GM19397 (cell line): Measurements from ENCODE around the gene XIRP1.
A peak's percentile ranks its signal among the peaks of the same experiment; 100 is the strongest.

Experiments
- ATAC-seq: cut with Tn5 transposase; IDR thresholded peaks from one replicate; pipeline ENCODE4 v1.9.1; 2021; ENCODE audit warnings: mild to moderate bottlenecking, moderate library complexity; ENCODE audit not compliant: unreplicated experiment

Gene XIRP1

GRCh38 chr3:39147711-39148434 lies 44.5 kb downstream of the XIRP1 start:
- peak; percentile 27 for ATAC-seq

GRCh38 chr3:39146611-39147591 lies 45.5 kb downstream of the XIRP1 start:
- ATAC-seq, result peak; percentile 21

DNA sequence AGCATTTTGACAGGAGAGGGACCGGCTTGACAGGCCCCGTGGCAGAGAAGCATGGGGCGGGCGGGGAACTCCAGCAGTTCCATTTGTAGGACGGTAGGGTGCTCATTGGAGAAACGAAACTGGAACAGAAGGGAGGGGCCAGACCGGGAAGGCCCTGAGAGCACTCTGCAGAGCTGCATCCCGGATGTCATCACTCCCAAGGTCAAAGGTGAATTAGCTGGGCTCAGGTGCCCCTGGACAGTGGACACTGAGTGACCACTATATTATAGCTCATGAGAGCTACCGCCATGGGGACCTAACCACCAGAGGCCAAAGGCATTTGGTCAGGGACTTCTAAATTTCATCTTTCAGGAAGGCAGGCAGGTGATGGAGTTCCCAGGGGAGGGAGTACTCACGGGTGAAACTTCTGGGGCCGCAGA lies 46.3 kb downstream of the XIRP1 start:
- no peak for ATAC-seq

DNA sequence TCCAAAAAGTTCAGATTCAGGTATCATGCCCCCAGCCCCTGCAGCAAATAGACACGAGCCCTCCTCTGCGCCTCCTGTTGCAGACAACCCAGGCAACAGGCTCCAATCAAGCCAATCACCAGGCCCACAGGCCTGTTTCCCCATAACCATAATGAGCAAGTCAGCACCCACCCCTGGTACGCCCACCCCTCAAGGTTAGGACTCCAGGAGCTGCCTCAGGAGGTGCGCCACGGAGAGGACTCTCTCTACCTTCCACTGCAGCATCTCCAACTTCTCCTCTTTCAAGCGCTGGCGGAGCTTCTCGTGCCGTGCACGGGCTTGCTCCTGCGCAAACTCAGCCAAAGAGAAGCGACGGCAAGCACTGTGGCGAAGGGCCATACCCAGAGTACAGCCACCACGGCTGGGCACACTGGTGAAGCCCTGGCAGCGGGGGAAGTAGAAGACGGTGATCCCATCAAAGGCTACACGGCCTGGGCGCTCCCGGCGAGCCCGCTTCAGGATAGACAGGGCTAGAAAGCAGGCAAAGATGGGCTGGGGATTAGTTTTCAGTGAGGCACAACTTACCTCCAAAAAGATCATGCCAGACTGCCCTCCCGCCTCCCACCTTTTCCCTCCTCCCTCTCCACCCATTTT lies 47.5 kb downstream of the XIRP1 start:
- ATAC-seq, result no peak

GRCh38 chr3:39144095-39144747 lies 48.2 kb downstream of the XIRP1 start:
- ATAC-seq, result no peak

DNA sequence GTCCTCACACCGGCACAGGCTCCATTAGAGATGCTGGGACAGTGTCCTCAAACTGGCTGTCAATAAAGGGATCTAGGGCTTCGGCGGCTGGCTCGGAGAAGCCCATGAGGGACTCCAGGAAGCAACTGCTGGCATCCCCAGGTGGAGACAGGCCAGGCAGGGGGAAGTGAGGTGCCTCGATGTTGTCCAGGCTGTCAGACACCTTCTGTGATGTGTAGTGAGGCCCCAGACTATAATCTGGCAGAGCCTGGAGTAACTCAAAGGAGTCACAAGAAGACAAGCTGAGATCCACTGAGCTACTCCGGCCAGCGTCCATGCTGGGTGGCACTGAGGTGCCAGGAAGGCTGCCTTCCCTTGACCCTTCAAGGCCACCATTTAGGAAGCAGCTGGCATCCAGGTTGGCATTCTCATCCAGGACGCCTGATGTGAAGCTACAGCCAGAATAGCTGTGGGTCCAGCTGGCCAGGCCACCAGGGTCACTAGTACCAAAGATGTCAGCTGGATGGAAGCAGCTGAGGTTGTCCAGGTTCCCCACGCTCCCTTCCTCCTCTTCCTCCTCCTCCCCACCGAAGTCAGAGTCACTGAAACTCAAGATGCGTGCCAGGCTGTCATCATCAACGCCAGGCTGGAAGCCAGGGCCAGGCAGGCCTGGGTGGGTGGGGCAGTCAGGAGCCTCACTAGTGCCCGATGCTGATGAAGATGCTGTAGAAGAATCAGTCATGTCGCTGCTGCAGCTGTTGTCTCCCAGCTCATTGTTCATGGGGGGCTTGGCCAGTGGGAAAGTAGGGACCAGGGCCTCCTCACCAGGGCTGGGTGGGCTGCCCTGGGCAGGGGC lies 49.1 kb downstream of the XIRP1 start:
- no peak for ATAC-seq

DNA sequence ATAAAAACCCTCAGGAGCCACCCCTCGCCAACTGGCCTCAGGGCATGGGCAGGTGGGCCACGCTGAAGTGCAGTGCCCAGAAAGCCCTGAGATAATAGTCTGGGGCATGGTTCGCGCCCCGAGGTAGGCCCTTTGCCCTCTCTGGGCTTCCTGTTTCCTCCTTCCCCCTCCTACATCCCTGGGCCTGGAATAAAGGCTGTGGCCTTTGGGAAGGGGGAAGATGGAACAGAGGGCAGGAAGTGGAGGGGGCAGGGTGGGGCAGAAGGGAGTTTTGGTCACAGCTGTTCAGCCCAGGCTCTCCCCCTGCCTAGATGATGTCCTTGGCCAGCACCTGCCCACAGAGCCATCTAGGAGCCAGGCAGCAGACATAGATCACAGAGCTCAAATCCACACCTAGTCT lies 50.3 kb downstream of the XIRP1 start:
- ATAC-seq, result no peak

- no peak for ATAC-seq
These were observed 51.0 kb downstream of the XIRP1 start for GRCh38 chr3:39141171-39141995.

- ATAC-seq, result no peak
These were observed 51.9 kb downstream of the XIRP1 start for GRCh38 chr3:39140341-39140971.

DNA sequence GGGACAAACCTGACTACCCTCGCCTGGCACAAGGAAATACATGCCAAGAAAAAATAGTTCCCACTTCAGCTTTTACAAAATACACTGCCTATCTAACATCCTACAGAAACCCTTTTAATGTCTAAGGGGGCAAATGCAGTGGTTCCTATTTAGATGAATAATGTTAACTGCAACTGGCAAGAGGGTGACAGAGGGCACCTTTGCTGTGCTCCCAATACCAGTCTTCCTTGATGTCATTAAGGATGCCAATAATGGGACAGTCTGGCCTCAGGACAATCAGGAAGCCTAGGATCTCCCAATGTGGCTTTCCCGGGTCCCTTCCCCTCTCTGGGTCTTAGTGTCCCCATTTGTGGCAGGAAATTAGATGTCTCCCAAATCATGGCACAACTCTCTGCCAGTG lies 53.0 kb downstream of the XIRP1 start:
- ATAC-seq, result no peak

DNA sequence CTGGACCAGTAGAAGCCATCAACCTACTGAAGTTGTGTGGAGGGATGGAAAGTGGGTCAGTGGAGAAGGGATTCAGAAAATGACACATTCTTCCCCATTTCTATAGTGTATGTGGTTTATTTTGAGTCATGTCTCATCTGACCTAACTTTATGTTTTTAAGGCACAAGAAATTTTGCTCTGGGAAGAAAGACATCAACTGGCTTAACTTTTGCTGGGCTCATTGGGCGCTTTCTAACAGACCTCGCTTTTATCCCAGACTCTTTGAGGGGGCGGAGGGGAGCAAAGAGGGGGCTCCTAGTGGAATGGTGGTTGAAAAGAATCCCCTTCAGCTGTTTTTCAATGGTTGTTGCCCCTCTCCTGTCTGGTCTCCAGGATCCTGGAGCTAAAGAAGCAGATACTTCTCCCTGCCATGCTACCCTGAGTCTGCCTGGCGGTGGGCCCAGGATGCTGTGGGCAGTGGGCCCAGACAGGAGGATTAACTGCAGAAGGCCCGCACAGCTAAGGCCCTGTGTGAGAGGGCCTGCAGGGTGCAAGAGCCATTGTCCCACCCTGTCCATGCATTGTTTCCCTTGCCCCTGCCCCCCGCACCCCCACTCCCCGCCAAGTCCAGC lies 53.5 kb downstream of the XIRP1 start:
- no peak for ATAC-seq

DNA sequence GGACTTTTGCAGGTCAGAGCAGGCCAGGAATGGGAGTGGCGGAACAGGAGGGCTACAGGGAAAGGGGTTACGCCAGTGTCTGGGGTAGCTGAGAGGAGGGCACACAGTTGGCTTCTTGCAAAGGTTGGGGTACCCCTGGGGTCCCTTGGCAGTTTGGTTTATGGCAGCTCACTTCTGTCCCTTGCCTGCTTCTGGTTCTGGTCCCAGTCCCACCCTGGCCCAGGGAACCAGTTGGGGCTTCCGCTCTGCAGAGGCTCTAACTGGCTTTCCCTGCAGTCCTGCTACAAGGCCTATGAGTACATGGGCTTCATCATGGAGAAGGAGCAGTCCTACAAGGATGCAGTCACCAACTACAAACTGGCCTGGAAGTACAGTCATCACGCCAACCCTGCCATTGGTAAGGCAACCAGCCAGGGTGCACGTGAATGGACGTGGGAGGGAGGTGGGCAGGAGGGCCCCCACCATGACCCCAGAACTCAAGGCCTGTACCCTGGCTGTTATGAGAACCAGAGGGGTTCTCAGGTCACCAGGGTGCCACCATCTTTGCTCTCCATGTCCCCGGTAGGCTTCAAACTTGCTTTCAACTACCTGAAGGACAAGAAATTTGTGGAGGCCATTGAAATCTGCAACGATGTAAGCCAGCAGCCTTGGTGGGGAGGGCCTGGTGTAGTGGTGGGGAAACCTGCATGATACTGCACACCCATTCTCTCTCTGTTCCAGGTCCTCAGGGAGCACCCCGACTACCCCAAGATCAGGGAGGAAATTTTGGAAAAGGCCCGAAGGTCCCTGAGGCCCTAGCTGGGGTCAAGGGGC lies 54.2 kb downstream of the XIRP1 start:
- ATAC-seq, result no peak

GRCh38 chr3:39137435-39137936 lies 54.9 kb downstream of the XIRP1 start:
- ATAC-seq, result no peak

GRCh38 chr3:39136533-39137434 lies 55.6 kb downstream of the XIRP1 start:
- no peak for ATAC-seq

GRCh38 chr3:39135170-39135805 lies 57.1 kb downstream of the XIRP1 start:
- ATAC-seq, result no peak

GRCh38 chr3:39134305-39134704 lies 58.1 kb downstream of the XIRP1 start:
- ATAC-seq, result no peak
